ENCODE measurements around the gene OR1N1.
"Not testable (repeated sequence)": the region's sequence is repeated elsewhere in the genome, so short reads cannot be mapped to it uniquely, and the experiment has no call there.

OR1N1 gene, protein sequence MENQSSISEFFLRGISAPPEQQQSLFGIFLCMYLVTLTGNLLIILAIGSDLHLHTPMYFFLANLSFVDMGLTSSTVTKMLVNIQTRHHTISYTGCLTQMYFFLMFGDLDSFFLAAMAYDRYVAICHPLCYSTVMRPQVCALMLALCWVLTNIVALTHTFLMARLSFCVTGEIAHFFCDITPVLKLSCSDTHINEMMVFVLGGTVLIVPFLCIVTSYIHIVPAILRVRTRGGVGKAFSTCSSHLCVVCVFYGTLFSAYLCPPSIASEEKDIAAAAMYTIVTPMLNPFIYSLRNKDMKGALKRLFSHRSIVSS

DNA sequence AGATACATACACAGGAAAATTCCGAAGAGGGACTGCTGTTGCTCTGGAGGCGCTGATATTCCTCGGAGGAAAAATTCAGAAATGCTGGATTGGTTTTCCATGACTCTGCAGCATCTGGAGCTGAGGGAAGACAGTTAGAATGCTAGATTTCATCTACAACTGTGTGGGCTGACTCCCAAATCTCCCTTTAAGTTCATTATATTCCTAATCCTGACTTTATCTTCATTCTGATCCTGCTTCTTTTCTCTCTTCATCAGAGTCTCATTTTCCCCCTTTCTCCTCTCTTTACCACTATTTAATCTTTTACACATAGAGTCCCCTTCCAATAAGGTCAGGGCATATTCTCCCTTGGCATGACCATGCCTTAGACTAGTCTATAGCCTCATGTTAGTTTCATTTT, at the start of gene OR1N1:
Gene OR1N1 (minus strand): TSS at position 101 of the 400 bp plus-strand sequence. CDS start 0 bp downstream, at position 101.
- no peak for ATAC-seq
- Mint-ChIP-seq H3K4me1 (no peaks in the 10 kb centered on the region), H3K36me3 (no peaks in the 10 kb centered on the region), H3K27ac (no peak within 1 kb of the TSS), H3K27me3 (peaks cover 29% of the 10 kb centered on the region), H3K4me3 (no peak within 1 kb of the TSS), H3K9me3 (no peaks in the 10 kb centered on the region)

DNA sequence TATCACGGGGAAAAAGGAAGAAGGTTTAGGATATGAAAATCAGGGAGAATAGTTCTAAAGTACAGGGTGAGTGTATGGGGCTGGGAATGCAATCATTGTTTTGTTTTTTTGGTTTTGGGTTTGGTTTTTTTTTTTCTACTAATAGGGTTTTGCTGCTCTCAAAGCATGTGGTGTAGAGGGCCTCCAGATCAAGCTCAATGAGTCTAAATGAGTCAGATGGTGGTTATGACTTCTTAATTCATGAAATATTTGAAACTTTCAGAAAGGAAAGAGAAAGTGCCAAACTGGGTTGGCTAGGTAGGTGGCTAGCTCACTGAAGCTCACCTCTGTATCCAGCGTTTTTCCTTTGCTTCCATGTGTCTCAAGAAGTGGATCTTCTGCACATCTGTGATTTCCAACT, 45.4 kb upstream of the OR1N1 start:
- Mint-ChIP-seq H3K4me1 (no peaks in the 10 kb centered on the region), H3K27me3 (no peaks in the 10 kb centered on the region), H3K36me3 (peaks cover 5% of the 10 kb centered on the region), H3K4me3 (no peak overlapping the region), H3K9me3 (no peaks in the 10 kb centered on the region), H3K27ac (no peak overlapping the region)
- peak; percentile 8 for ATAC-seq

DNA sequence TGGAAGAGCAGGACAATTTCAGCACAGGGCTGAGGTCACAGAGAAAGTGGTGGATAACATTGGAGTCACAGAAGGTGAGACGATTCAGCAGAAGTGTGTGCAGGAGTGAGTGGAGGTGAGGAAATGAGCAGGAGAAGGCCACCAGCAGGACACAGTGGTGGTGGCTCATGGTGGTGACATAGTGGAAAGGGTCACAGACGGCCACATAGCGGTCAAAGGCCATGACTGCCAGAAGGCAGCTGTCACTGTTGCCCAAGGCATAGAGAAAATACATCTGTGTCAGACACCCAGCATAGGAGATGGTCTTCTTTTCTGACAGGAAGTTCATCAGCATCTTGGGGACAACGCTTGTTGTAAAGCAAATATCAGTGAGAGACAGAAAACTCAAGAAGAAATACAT, 40.8 kb upstream of the OR1N1 start:
- H3K27me3 Mint-ChIP-seq: no peaks in the 10 kb centered on the region
- H3K4me1 Mint-ChIP-seq: no peaks in the 10 kb centered on the region

DNA sequence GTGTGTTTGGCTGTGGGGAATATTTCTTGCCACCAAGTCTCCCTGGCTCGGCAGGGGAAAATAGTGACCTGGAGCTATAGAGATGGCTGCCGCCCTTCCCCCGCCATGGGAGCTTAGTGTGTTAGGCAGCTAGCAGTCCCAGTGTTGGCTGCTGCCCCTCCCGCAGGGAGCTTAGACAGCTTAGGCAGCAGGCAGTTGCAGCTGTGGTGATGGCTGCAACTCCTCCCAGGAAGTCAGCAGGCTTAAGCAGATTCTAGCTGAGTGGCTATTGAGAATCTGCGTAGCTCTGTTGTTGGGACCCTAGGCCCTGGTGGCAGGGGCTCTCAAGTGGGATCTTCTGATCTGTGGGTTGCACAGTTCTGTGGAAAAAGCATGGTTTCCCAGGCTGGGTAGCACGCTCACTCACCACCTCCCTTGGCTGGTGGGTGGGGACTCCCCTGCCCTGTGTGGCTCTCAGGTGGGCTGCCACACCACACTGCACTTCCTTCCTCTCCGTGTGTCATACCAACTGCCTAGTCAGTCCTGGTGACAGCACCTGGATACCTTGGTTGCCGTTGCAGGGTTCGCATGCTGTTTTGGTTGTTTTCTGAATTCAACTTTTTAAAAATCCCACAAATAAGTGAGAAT, 35.2 kb upstream of the OR1N1 start:
- Mint-ChIP-seq H3K4me3 (no peak overlapping the region), H3K27me3 (peaks cover 11% of the 10 kb centered on the region), H3K9me3 (peaks cover 11% of the 10 kb centered on the region), H3K27ac (no peak overlapping the region), H3K36me3 (peaks cover 5% of the 10 kb centered on the region), H3K4me1 (no peaks in the 10 kb centered on the region)
- peak; percentile 39 for ATAC-seq

More for the DNA sequence above, 40.8 kb upstream of the OR1N1 start:
- ATAC-seq: no peak
- Mint-ChIP-seq H3K4me3 (no peak overlapping the region), H3K27ac (no peak overlapping the region), H3K36me3 (no peaks in the 10 kb centered on the region), H3K9me3 (no peaks in the 10 kb centered on the region)

DNA sequence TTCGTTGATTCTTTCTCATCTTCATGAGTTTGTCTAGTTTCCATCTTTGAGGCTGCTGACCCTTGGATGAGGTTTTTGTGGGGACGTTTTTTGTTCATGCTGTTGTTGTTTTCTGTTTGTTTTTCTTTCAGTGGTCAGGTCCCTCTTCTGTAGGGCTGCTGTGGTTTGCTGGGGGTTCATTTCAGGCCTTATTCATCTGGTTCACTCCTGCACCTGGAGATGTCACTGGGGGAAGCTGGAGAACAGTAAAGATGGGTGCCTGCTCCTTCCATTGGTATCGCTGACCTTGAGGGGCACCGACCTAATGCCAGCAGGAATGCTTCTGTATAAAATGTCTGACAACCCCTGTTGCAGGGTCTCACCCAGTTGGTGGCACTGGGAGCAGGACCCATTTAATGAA, 34.4 kb upstream of the OR1N1 start:
- Mint-ChIP-seq H3K4me1 (no peaks in the 10 kb centered on the region), H3K9me3 (peaks cover 11% of the 10 kb centered on the region), H3K36me3 (peaks cover 5% of the 10 kb centered on the region), H3K27ac (no peak overlapping the region), H3K27me3 (peaks cover 11% of the 10 kb centered on the region), H3K4me3 (no peak overlapping the region)
- no peak for ATAC-seq

DNA sequence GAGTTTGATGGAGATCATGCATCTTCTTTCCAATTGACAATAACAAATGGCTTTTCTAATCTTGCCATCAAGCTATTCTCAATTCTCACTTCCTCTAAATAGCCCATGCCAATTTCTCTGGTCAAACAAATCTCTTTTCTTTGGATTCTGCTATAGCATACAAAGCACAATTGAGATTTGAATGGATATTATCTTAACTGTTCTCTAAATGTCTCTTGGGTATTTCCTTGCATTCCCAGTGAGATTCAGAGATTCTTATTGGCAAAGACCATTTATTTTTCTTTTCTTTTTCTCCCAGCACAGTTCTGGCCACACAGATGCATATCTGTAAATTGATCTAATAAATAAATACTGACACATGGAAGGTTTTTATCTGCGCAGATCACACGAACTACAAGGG, 25.7 kb upstream of the OR1N1 start, which contains the start of gene OR1N2:
Gene OR1N2 (plus strand): TSS at position 301 of the 400 bp plus-strand sequence. CDS start 100 bp downstream, outside the sequence.
- no peaks in the 10 kb centered on the region for H3K36me3 Mint-ChIP-seq
- H3K9me3 Mint-ChIP-seq: peaks cover 9% of the 10 kb centered on the region
- ATAC-seq: no peak
- no peak within 1 kb of the TSS for H3K27ac Mint-ChIP-seq
- no peaks in the 10 kb centered on the region for H3K4me1 Mint-ChIP-seq
- no peak within 1 kb of the TSS for H3K4me3 Mint-ChIP-seq
- peaks cover 15% of the 10 kb centered on the region for H3K27me3 Mint-ChIP-seq

DNA sequence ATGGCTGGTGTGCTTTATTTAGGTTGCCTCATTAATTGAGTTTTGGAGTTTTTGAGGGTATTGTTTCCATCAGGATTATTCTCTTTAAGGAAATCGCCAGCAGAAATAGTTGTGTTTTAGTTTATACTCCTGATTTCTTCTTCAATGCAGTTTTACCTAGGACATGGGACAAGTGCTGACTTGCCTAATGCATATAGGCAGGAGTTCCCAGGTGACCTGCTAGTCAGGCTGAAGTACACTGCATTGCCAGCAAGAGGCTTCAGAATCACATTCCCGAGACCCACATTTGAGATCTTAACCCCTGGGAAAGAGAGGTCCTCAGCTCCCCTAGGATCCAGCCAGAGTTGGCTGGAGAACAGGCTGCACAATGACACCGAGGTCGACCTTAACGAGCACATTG, 24.3 kb upstream of the OR1N1 start:
- no peaks in the 10 kb centered on the region for H3K36me3 Mint-ChIP-seq
- no peak for ATAC-seq
- H3K4me3 Mint-ChIP-seq: no peak overlapping the region
- H3K4me1 Mint-ChIP-seq: no peaks in the 10 kb centered on the region
- H3K27ac Mint-ChIP-seq: no peak overlapping the region
- H3K9me3 Mint-ChIP-seq: peaks cover 9% of the 10 kb centered on the region
- peaks cover 15% of the 10 kb centered on the region for H3K27me3 Mint-ChIP-seq

DNA sequence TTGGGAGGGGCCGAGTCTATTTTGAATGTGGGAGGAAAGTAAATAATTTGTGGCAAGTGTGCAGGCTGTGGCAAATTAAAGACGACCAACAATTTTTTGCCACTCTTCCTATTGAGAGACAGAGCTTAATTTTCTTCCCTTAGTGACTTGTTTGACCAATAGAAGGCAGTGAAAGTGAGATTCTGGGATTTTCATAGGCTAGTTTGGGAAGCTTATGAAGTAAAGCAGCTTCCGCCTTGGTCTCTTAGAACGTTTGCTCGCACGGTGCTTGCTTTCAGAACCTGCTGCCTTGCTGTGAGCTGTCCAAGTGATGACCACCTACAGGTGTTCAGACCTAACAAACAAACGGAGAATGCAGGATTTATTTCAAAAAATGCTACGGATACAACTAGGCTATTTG, 19.1 kb upstream of the OR1N1 start:
- no peak overlapping the region for H3K27ac Mint-ChIP-seq
- no peaks in the 10 kb centered on the region for H3K36me3 Mint-ChIP-seq

DNA sequence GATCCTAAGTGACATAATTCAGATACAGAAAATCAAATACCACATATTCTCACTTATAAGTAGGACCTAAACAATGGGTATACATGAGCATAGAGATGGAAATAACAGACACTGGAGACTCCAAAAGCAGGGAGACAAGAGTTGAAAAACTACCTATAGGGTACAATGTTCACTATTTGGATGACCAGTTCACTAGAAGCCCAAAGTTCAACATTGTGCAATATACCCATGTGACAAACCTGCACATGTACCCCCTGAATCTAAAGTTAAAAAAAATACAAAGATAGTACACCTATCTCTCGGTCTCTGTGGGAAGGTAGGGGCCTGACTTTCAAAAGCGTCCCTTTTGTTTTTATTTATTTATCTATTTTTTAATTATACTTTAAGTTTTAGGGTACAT, 11.7 kb upstream of the OR1N1 start:
- H3K9me3 Mint-ChIP-seq: peaks cover 4% of the 10 kb centered on the region
- H3K4me1 Mint-ChIP-seq: no peaks in the 10 kb centered on the region
- H3K27me3 Mint-ChIP-seq: peaks cover 7% of the 10 kb centered on the region
- H3K4me3 Mint-ChIP-seq: no peak overlapping the region
- no peak for ATAC-seq
- H3K27ac Mint-ChIP-seq: no peak overlapping the region
- no peaks in the 10 kb centered on the region for H3K36me3 Mint-ChIP-seq

More for the DNA sequence above, 19.1 kb upstream of the OR1N1 start:
- ATAC-seq: no peak
- Mint-ChIP-seq H3K4me3 (no peak overlapping the region), H3K27me3 (peaks cover 32% of the 10 kb centered on the region), H3K9me3 (peaks cover 9% of the 10 kb centered on the region), H3K4me1 (no peaks in the 10 kb centered on the region)

DNA sequence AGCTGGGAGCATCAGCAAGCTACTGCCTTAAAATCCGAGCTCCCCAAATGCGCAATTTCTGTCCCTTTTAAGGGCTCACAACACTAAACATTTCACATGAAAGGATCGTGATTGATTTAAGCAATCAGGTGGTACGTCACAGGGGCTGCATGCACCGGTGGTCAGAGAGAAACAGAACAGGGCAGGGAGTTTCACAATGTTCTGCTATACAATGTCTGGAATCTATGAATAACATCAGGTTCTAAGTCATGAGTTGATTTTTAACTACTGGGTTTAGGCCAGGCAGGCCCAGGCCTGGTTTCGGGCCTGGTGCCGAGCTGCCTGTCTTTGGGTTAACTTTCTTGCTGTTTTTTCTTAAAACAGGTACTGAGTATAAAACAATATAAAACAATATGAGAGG, 10.0 kb upstream of the OR1N1 start:
- not testable (repeated sequence) for ATAC-seq, H3K36me3 Mint-ChIP-seq, H3K9me3 Mint-ChIP-seq, H3K27ac Mint-ChIP-seq, H3K4me1 Mint-ChIP-seq, H3K4me3 Mint-ChIP-seq
- H3K27me3 Mint-ChIP-seq: peaks cover 20% of the 10 kb centered on the region

DNA sequence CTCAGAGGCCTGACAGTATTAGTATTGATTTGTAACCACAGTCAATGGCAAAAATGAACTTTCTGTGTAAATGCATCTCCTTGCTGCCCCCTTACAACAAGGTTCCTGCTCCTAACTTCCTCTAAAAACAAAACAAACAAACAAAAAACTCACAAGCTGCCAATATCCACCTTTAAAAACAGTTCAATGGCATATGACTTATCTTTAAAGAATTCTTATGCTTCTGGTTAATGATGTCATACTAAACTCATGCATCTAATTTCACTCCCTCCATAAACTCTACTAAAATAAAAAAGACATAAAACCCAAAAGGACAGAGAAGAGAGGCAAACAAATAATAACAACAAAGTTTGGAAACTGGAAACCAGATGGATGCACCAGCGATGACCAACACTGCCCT, 9.0 kb upstream of the OR1N1 start:
- H3K27ac Mint-ChIP-seq: no peak overlapping the region
- H3K4me3 Mint-ChIP-seq: no peak overlapping the region
- H3K9me3 Mint-ChIP-seq: peaks cover 4% of the 10 kb centered on the region
- H3K27me3 Mint-ChIP-seq: peaks cover 20% of the 10 kb centered on the region
- no peaks in the 10 kb centered on the region for H3K4me1 Mint-ChIP-seq
- H3K36me3 Mint-ChIP-seq: no peaks in the 10 kb centered on the region
- no peak for ATAC-seq

DNA sequence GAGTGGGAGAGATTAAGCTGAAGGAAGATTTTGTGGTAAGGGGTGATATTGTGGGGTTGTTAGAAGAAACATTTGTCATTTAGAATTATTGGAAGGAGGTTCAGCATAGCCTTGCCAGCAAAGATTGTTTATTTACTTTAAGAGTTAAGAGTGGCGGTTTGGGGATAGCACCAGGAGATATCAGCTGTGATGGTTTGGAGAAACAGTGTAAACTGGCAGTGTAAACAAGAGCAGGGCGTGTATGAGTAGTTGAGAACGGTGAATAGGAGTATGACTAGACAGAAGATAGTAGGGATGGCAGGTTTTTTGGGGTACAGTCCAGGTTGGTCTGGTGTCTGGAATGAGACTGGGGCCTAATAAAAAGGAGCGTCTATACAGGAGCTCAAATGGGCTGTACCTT, 4.1 kb upstream of the OR1N1 start:
- H3K4me1 Mint-ChIP-seq, H3K9me3 Mint-ChIP-seq, H3K4me3 Mint-ChIP-seq, H3K36me3 Mint-ChIP-seq, H3K27ac Mint-ChIP-seq, ATAC-seq: not testable (repeated sequence)
- peaks cover 35% of the 10 kb centered on the region for H3K27me3 Mint-ChIP-seq

DNA sequence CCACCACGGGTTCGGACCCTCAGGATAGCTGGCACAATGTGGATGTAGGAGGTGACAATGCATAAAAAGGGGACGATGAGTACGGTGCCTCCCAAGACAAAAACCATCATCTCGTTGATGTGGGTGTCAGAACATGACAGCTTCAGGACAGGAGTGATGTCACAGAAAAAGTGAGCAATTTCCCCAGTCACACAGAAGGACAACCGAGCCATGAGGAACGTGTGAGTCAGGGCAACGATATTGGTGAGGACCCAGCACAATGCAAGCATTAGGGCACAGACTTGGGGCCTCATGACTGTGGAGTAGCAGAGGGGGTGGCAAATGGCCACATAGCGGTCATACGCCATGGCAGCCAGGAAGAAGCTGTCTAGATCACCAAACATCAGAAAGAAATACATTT, 491 bp downstream of the OR1N1 start:
- Mint-ChIP-seq H3K36me3 (no peaks in the 10 kb centered on the region), H3K4me3 (no peak overlapping the region), H3K27ac (no peak overlapping the region), H3K9me3 (no peaks in the 10 kb centered on the region), H3K4me1 (no peaks in the 10 kb centered on the region), H3K27me3 (peaks cover 29% of the 10 kb centered on the region)
- no peak for ATAC-seq

DNA sequence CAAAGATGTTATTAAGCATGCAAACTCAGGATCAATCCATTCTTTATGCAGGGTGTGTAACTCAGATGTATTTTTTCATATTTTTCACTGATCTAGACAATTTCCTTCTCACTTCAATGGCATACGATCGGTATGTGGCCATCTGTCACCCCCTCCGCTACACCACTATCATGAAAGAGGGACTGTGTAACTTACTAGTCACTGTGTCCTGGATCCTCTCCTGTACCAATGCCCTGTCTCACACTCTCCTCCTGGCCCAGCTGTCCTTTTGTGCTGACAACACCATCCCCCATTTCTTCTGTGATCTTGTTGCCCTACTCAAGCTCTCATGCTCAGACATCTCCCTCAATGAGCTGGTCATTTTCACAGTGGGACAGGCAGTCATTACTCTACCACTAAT, 7.7 kb downstream of the OR1N1 start:
- Mint-ChIP-seq H3K27me3 (peaks cover 11% of the 10 kb centered on the region), H3K9me3 (no peaks in the 10 kb centered on the region), H3K4me3 (no peak overlapping the region), H3K4me1 (no peaks in the 10 kb centered on the region), H3K27ac (no peak overlapping the region), H3K36me3 (no peaks in the 10 kb centered on the region)
- no peak for ATAC-seq

DNA sequence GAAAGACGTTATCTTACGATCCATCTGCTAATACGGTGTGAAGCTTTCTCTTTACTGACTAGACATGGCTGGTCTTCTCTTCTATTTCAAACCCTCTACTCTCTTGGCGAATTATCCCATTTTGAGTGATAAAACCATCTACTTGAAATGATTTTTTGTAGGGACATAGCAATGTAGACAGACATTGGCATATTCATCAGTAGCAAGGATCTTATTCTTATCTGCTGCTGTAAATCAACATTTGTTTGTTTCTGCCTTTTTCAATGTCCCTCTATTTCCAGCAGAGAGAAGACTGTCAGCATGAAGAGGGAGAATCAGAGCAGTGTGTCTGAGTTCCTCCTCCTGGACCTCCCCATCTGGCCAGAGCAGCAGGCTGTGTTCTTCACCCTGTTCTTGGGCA, 8.3 kb downstream of the OR1N1 start, which contains the start of gene OR1J4:
Gene OR1J4 (plus strand): TSS at position 301 of the 400 bp plus-strand sequence. CDS start 0 bp downstream, at position 301.
- no peak for ATAC-seq
- peaks cover 11% of the 10 kb centered on the region for H3K27me3 Mint-ChIP-seq
- no peak within 1 kb of the TSS for H3K4me3 Mint-ChIP-seq
- no peak within 1 kb of the TSS for H3K27ac Mint-ChIP-seq
- H3K9me3 Mint-ChIP-seq: no peaks in the 10 kb centered on the region
- no peaks in the 10 kb centered on the region for H3K36me3 Mint-ChIP-seq
- no peaks in the 10 kb centered on the region for H3K4me1 Mint-ChIP-seq

DNA sequence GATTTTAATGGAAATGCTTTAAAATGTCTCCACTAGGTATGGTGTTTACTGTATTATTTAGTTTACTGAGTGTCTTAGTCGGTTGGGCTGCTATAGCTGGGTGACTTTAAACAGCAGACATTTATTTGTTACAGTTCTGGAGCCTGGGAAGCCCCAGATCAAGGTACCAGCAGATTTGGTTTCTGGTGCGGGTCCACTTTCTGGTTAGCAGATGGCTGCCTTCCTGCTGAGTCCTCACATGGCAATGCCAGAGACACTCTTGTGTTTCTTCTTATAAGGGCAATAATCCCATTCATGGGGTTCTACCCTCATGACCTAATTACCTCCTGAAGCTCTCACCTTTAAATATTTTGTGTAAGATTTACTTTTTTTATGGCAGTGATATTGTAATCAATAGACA, 8.9 kb downstream of the OR1N1 start:
- H3K36me3 Mint-ChIP-seq: no peaks in the 10 kb centered on the region
- ATAC-seq: no peak
- no peaks in the 10 kb centered on the region for H3K9me3 Mint-ChIP-seq
- no peaks in the 10 kb centered on the region for H3K4me1 Mint-ChIP-seq
- H3K27ac Mint-ChIP-seq: no peak overlapping the region
- H3K27me3 Mint-ChIP-seq: peaks cover 6% of the 10 kb centered on the region
- H3K4me3 Mint-ChIP-seq: no peak overlapping the region
